Fibroblast of villous mesenchyme (primary cell): ENCODE data around the gene CNNM3. TPM values are rescaled to one million over a fixed set of nuclear protein-coding genes. Genes with fewer than 3 reads are reported as not detected.

Experiments used
- DNase-seq: peaks from one replicate; pipeline ENCODE4 v3.0.0-alpha.2; 2010; ENCODE audit warnings: low read depth
- H3K4me3 ChIP-seq: 2 replicates; pipeline ENCODE4 v1.5.1; 2011; ENCODE audit warnings: low read depth, mild to moderate bottlenecking, low read length
- total RNA-seq: library from RNA; depleted of rRNA; stranded (reverse); fragments of >200 nt; gene quantifications from 2 replicates; pipeline ENCODE4 v1.2.3, GENCODE V29; 2012
- TF ChIP-seq, protein P1 (sequence below): IDR thresholded peaks from 2 replicates; pipeline ENCODE4 v1.5.1; 2012; ENCODE audit warnings: low read depth, mild to moderate bottlenecking, low read length; ENCODE audit not compliant: insufficient read depth

The CNNM3 gene
- total RNA-seq, 1 donor, result 8.6 TPM

DNA sequence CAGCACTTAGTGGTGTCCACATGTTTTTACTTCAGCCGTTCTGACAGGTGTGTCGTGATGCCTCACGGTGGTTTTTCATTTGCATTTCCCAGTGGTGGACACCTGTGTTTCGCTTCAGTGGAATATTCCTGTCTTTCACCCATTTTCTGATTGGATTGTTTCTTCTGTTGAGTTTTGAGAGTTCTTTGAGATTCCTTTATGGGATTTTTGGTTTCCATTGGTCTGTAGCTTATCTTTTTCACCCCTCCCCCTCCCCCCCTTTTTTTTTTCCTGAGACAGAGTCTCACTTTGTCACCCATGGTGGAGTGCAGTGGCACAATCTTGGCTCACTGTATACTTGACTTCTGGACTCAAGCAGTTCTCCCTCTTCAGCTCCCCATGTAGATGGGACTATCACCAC, 19.8 kb downstream of the CNNM3 start:
- TF ChIP-seq, protein P1, sequence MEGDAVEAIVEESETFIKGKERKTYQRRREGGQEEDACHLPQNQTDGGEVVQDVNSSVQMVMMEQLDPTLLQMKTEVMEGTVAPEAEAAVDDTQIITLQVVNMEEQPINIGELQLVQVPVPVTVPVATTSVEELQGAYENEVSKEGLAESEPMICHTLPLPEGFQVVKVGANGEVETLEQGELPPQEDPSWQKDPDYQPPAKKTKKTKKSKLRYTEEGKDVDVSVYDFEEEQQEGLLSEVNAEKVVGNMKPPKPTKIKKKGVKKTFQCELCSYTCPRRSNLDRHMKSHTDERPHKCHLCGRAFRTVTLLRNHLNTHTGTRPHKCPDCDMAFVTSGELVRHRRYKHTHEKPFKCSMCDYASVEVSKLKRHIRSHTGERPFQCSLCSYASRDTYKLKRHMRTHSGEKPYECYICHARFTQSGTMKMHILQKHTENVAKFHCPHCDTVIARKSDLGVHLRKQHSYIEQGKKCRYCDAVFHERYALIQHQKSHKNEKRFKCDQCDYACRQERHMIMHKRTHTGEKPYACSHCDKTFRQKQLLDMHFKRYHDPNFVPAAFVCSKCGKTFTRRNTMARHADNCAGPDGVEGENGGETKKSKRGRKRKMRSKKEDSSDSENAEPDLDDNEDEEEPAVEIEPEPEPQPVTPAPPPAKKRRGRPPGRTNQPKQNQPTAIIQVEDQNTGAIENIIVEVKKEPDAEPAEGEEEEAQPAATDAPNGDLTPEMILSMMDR, result no peak
- no peak overlapping the region for H3K4me3 ChIP-seq
- DNase-seq, result no peak

DNA sequence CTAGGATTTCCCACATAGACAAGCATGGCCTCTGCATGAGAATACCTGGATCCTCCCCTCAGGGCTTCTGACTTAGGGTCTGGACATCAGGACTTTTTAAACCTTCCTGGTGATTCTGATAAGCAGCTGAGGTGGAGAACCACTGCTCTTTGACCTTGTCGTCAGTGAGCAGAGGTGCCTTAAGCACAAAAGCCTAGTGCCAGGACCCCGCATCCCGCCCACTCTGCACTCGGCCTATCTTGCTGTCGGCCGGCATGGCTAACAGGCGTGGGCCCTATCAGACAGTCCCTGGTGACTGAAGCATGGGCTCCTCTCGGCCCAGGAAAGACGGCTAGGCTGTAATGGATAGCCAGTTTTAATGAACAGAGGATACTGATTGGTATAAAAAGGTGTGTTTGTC, 21.5 kb downstream of the CNNM3 start:
- no peak for DNase-seq
- no peak overlapping the region for H3K4me3 ChIP-seq
- TF ChIP-seq, protein P1, result no peak

GRCh38 chr2:96838345-96839292, 22.6 kb downstream of the CNNM3 start:
- TF ChIP-seq, protein P1, result no peak
- DNase-seq, result no peak
- H3K4me3 ChIP-seq, result no peak overlapping the region

DNA sequence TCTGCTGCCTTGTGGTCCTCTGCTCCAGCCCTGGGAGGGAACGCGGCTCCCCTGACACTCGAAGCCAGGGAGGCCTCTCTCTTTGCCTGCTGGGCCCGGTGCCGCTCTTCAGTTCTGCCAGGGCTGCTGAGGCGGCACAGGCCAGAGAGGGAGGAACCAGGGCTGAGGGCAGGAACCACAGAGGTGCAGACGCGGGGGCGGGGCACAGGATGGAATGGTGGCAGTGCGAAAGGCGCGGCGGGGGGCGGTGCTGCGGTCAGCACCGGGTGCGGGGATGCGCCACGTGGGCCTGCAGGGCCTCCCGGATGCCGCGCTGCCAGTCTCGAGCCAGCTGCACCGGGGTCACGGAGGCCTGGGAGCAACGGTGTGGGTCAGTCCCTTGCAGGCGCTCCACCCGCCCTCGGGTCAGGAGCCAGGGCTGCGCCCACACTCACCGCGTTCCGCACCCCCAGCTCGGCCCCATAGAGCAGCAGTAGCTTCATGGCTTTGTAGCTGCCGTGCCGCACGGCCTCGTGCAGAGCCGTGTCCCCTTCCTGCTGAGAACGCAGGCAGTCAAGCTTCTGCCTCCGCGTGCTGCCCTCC, 23.3 kb downstream of the CNNM3 start:
- no peak overlapping the region for H3K4me3 ChIP-seq
- DNase-seq, result no peak
- TF ChIP-seq, protein P1, result no peak

GRCh38 chr2:96839875-96840850, 24.1 kb downstream of the CNNM3 start:
- TF ChIP-seq, protein P1, result no peak
- H3K4me3 ChIP-seq, result no peak overlapping the region
- no peak for DNase-seq

DNA sequence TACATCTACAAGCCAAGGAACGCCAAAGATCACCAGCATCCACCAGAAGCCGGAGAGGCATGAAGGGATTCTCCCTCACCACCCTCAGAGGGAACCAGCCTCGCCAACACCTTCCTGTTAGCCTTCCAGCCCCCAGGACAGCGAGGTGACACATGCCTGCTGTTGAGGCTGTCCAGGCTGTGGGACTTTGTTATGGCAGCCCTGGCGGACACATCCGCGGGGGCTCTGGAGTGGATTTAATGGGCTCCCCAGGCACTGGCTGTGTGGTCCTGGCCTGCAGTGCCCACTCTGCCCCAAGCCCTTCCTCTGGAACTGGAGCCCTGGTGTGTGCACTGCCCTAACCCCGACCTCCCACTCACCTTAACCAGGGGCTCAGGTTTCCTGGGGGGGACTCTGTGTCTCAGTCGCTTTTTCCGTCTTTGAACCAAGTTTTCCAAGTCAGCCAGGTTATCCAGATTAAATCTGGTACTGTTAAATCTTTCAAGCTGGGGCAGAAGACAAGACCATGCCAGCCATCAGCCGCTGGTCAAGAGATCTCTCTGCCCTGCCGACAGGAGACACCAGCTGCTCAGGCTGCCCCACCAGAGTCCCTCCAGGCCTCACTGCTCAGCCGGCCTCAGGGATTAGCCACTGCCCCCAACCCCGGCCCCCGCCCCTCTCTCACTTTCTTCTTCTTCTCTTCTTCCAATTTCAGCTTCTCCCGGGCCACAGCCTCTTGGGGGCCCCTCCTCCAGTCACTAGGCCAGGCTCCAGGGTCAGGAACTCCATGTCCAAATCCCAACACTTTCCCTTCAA, 25.8 kb downstream of the CNNM3 start:
- DNase-seq, result no peak
- TF ChIP-seq, protein P1, result no peak
- no peak overlapping the region for H3K4me3 ChIP-seq
